Dendritic cell treated with granulocyte-macrophage colony-stimulating factor and Interleukin-4, amounts not matched to agents 40 ng/mL and 50 ng/mL, for 4 days (primary cell): ENCODE measurements around the gene RPL35A.

Experiments used
- H3K27ac Mint-ChIP-seq: one replicate; pipeline ENCODE4 v1.8.0; 2022; ENCODE audit warnings: mild to moderate bottlenecking, mixed read lengths
- H3K27me3 Mint-ChIP-seq: one replicate; pipeline ENCODE4 v1.8.0; 2022; ENCODE audit warnings: mild to moderate bottlenecking, mixed read lengths
- H3K36me3 Mint-ChIP-seq: one replicate; pipeline ENCODE4 v1.8.0; 2022; ENCODE audit warnings: low read depth, mixed read lengths
- H3K4me1 Mint-ChIP-seq: one replicate; pipeline ENCODE4 v1.8.0; 2022; ENCODE audit warnings: low read depth, mixed read lengths
- H3K4me3 Mint-ChIP-seq: one replicate; pipeline ENCODE4 v1.8.0; 2022; ENCODE audit warnings: mild to moderate bottlenecking, moderate library complexity, mixed read lengths
- H3K9me3 Mint-ChIP-seq: one replicate; pipeline ENCODE4 v1.8.0; 2022; ENCODE audit warnings: mixed read lengths
- intact Hi-C: fragments of 100-400 bp; cut with micrococcal nuclease; formaldehyde crosslinking; loops from one replicate; pipeline ENCODE4 v1.15.0; 2022

RPL35A gene

GRCh38 chr3:197936819-197937384, 13.1 kb upstream of the RPL35A start:
- no peaks in the 10 kb centered on the region for H3K9me3 Mint-ChIP-seq
- intact Hi-C loops = no loop called here
- no peak overlapping the region for H3K4me3 Mint-ChIP-seq
- H3K36me3 Mint-ChIP-seq = peaks cover 45% of the 10 kb centered on the region
- no peak overlapping the region for H3K27ac Mint-ChIP-seq
- no peaks in the 10 kb centered on the region for H3K27me3 Mint-ChIP-seq
- H3K4me1 Mint-ChIP-seq = no peaks in the 10 kb centered on the region

GRCh38 chr3:197940745-197941384, 9.1 kb upstream of the RPL35A start:
- H3K36me3 Mint-ChIP-seq = peaks cover 42% of the 10 kb centered on the region
- no peaks in the 10 kb centered on the region for H3K9me3 Mint-ChIP-seq
- H3K27me3 Mint-ChIP-seq = no peaks in the 10 kb centered on the region
- no peaks in the 10 kb centered on the region for H3K4me1 Mint-ChIP-seq
- no peak overlapping the region for H3K4me3 Mint-ChIP-seq
- no peak overlapping the region for H3K27ac Mint-ChIP-seq
- intact Hi-C loops = loop anchor here (10.0 kb wide), 1 partner anchor 56 kb away; no protein-coding TSS in a partner anchor

- H3K36me3 Mint-ChIP-seq = peaks cover 33% of the 10 kb centered on the region
- no peaks in the 10 kb centered on the region for H3K4me1 Mint-ChIP-seq
- H3K27ac Mint-ChIP-seq = no peak overlapping the region
- H3K9me3 Mint-ChIP-seq = no peaks in the 10 kb centered on the region
- intact Hi-C loops = loop anchor here (2.0 to 10.0 kb wide), 2 partner anchors 36 to 58 kb away; no protein-coding TSS in a partner anchor
- peaks cover 1% of the 10 kb centered on the region for H3K27me3 Mint-ChIP-seq
- no peak overlapping the region for H3K4me3 Mint-ChIP-seq
Measured at GRCh38 chr3:197942956-197943556, 6.9 kb upstream of the RPL35A start.

GRCh38 chr3:197949191-197949777, 706 bp upstream of the RPL35A start:
- peak overlapping the region; percentile 99 for H3K4me3 Mint-ChIP-seq
- H3K27me3 Mint-ChIP-seq = peaks cover 1% of the 10 kb centered on the region
- no peaks in the 10 kb centered on the region for H3K9me3 Mint-ChIP-seq
- H3K27ac Mint-ChIP-seq = peak overlapping the region; percentile 94
- H3K4me1 Mint-ChIP-seq = peaks cover 39% of the 10 kb centered on the region
- peaks cover 52% of the 10 kb centered on the region for H3K36me3 Mint-ChIP-seq
- intact Hi-C loops = loop anchor here (10.0 kb wide), 1 partner anchor 64 kb away; no protein-coding TSS in a partner anchor

GRCh38 chr3:197950677-197951061, 679 bp downstream of the RPL35A start:
- Mint-ChIP-seq H3K9me3 (no peaks in the 10 kb centered on the region), H3K36me3 (peaks cover 59% of the 10 kb centered on the region), H3K27me3 (peaks cover 1% of the 10 kb centered on the region), H3K4me1 (peaks cover 42% of the 10 kb centered on the region), H3K27ac (peak overlapping the region; percentile 94), H3K4me3 (peak overlapping the region; percentile 99)
- intact Hi-C loops = loop anchor here (1.0 kb wide), 1 partner anchor 10 kb away; the partner anchor contains the start of gene LMLN

GRCh38 chr3:197951392-197951990, 1.5 kb downstream of the RPL35A start:
- Mint-ChIP-seq H3K36me3 (peaks cover 67% of the 10 kb centered on the region), H3K27ac (peak overlapping the region; percentile 94), H3K4me1 (peaks cover 50% of the 10 kb centered on the region), H3K27me3 (peaks cover 1% of the 10 kb centered on the region), H3K4me3 (peak overlapping the region; percentile 99), H3K9me3 (no peaks in the 10 kb centered on the region)
- intact Hi-C loops = no loop called here

- no peak overlapping the region for H3K27ac Mint-ChIP-seq
Measured at GRCh38 chr3:197952440-197952839, 2.5 kb downstream of the RPL35A start.

GRCh38 chr3:197953325-197953724, 3.3 kb downstream of the RPL35A start:
- Mint-ChIP-seq H3K27ac (peak overlapping the region; percentile 6), H3K36me3 (peaks cover 75% of the 10 kb centered on the region), H3K27me3 (no peaks in the 10 kb centered on the region), H3K4me3 (no peak overlapping the region), H3K4me1 (peaks cover 68% of the 10 kb centered on the region), H3K9me3 (no peaks in the 10 kb centered on the region)
- intact Hi-C loops = no loop called here

More at GRCh38 chr3:197952440-197952839, 2.5 kb downstream of the RPL35A start:
- H3K27me3 Mint-ChIP-seq = no peaks in the 10 kb centered on the region
- H3K4me3 Mint-ChIP-seq = no peak overlapping the region
- peaks cover 73% of the 10 kb centered on the region for H3K36me3 Mint-ChIP-seq
- intact Hi-C loops = no loop called here
- no peaks in the 10 kb centered on the region for H3K9me3 Mint-ChIP-seq
- H3K4me1 Mint-ChIP-seq = peaks cover 59% of the 10 kb centered on the region

GRCh38 chr3:197953881-197954280, 3.9 kb downstream of the RPL35A start:
- H3K9me3 Mint-ChIP-seq = no peaks in the 10 kb centered on the region
- H3K27me3 Mint-ChIP-seq = no peaks in the 10 kb centered on the region
- peak overlapping the region; percentile 2 for H3K27ac Mint-ChIP-seq
- peaks cover 81% of the 10 kb centered on the region for H3K36me3 Mint-ChIP-seq
- intact Hi-C loops = no loop called here
- no peak overlapping the region for H3K4me3 Mint-ChIP-seq
- peaks cover 74% of the 10 kb centered on the region for H3K4me1 Mint-ChIP-seq

- Mint-ChIP-seq H3K9me3 (no peaks in the 10 kb centered on the region), H3K27ac (no peak overlapping the region), H3K36me3 (peaks cover 83% of the 10 kb centered on the region), H3K4me1 (peaks cover 77% of the 10 kb centered on the region), H3K27me3 (no peaks in the 10 kb centered on the region), H3K4me3 (no peak overlapping the region)
- intact Hi-C loops = no loop called here
Measured at GRCh38 chr3:197955892-197956477, 6.0 kb downstream of the RPL35A start.

GRCh38 chr3:197956626-197956988, 6.6 kb downstream of the RPL35A start:
- H3K36me3 Mint-ChIP-seq = peaks cover 77% of the 10 kb centered on the region
- intact Hi-C loops = no loop called here
- H3K9me3 Mint-ChIP-seq = no peaks in the 10 kb centered on the region
- peaks cover 77% of the 10 kb centered on the region for H3K4me1 Mint-ChIP-seq
- peak overlapping the region; percentile 92 for H3K27ac Mint-ChIP-seq
- no peak overlapping the region for H3K4me3 Mint-ChIP-seq
- no peaks in the 10 kb centered on the region for H3K27me3 Mint-ChIP-seq

GRCh38 chr3:197957790-197958133, 7.8 kb downstream of the RPL35A start:
- peaks cover 65% of the 10 kb centered on the region for H3K36me3 Mint-ChIP-seq
- intact Hi-C loops = no loop called here
- H3K4me3 Mint-ChIP-seq = peak overlapping the region; percentile 66
- H3K4me1 Mint-ChIP-seq = peaks cover 76% of the 10 kb centered on the region
- H3K27ac Mint-ChIP-seq = peak overlapping the region; percentile 92
- no peaks in the 10 kb centered on the region for H3K27me3 Mint-ChIP-seq
- H3K9me3 Mint-ChIP-seq = no peaks in the 10 kb centered on the region

GRCh38 chr3:197958346-197958745, 8.4 kb downstream of the RPL35A start:
- H3K27me3 Mint-ChIP-seq = no peaks in the 10 kb centered on the region
- H3K9me3 Mint-ChIP-seq = no peaks in the 10 kb centered on the region
- intact Hi-C loops = no loop called here
- H3K27ac Mint-ChIP-seq = peak overlapping the region; percentile 92
- peaks cover 74% of the 10 kb centered on the region for H3K4me1 Mint-ChIP-seq
- peak overlapping the region; percentile 39 for H3K4me3 Mint-ChIP-seq
- H3K36me3 Mint-ChIP-seq = peaks cover 59% of the 10 kb centered on the region
